Gastroesophageal sphincter (tissue), 4 donors: ENCODE data around the gene CEP112. TPM values are rescaled to one million over a fixed set of nuclear protein-coding genes. Genes with fewer than 3 reads are reported as not detected.

Source experiments
- ATAC-seq: fragments of 150-250 bp; one replicate; pipeline ENCODE4 v1.9.1; 2016; ENCODE audit warnings: mild to moderate bottlenecking, moderate library complexity
- H3K27ac ChIP-seq, 4 donors: fragments of 200-600 bp; sonication (generic) in 3 of 4; 1 replicate in 3 of 4; 2 replicates in 1 of 4; pipeline ENCODE4 v1.5.1; 2016 to 2019
- H3K27me3 ChIP-seq: fragments of 200-600 bp; sonication (generic); one replicate; pipeline ENCODE4 v1.5.1; 2019
- H3K36me3 ChIP-seq, 2 donors: fragments of 200-600 bp; sonication (generic); one replicate each; pipeline ENCODE4 v1.5.1; 2019; ENCODE audit warnings: control low read depth in 1 of 2
- H3K4me1 ChIP-seq, 3 donors: fragments of 200-600 bp; sonication (generic); 1 replicate in 2 of 3; 2 replicates in 1 of 3; pipeline ENCODE4 v1.5.1; 2016 to 2019; ENCODE audit warnings: control low read depth in 2 of 3
- H3K4me3 ChIP-seq, 2 donors: fragments of 200-600 bp; sonication (generic); one replicate each; pipeline ENCODE4 v1.5.1; 2019; ENCODE audit warnings: mild to moderate bottlenecking in 1 of 2, moderate library complexity in 1 of 2
- H3K9me3 ChIP-seq, 3 donors: fragments of 200-600 bp; sonication (generic); one replicate each; pipeline ENCODE4 v1.5.1; 2017 to 2019; ENCODE audit warnings: control low read depth in 2 of 3
- CTCF ChIP-seq, 4 experiments: fragments of 200-600 bp in 2 of 4; fragments of 450-650 bp in 2 of 4; sonication (generic) in 1 of 4; IDR thresholded peaks; one replicate each; pipeline ENCODE4 v1.5.1; 2017 to 2019; ENCODE audit warnings: antibody characterized with exemption in 4 of 4, mild to moderate bottlenecking in 2 of 4, moderate library complexity in 2 of 4
- EP300 ChIP-seq: sonication (generic); formaldehyde crosslinking; IDR thresholded peaks from one replicate; pipeline ENCODE4 v1.6.1; 2017; ENCODE audit warnings: antibody characterized with exemption, mild to moderate bottlenecking
- POLR2A ChIP-seq, 2 donors: fragments of 450-650 bp; IDR thresholded peaks; one replicate each; pipeline ENCODE4 v1.6.1; 2017; ENCODE audit warnings: antibody characterized with exemption in 2 of 2, mild to moderate bottlenecking in 2 of 2, moderate library complexity in 1 of 2
- POLR2AphosphoS5 ChIP-seq: sonication (generic); formaldehyde crosslinking; IDR thresholded peaks from one replicate; pipeline ENCODE4 v1.6.1; 2017; ENCODE audit warnings: antibody characterized with exemption
- WGBS, 2 donors: methylation state at CpG; one replicate each; pipeline ENCODE4 v1.1.5; 2018; ENCODE audit warnings: low coverage in 1 of 2; 5-methylcytosine and 5-hydroxymethylcytosine counted together
- total RNA-seq, 4 donors: library from RNA; depleted of rRNA; stranded (reverse); fragments of >200 nt; gene quantifications; one replicate each; pipeline ENCODE4 v1.1.0, GENCODE V29; 2016

Gene CEP112
- total RNA-seq, 4 donors from 2014 or later = 21.9 to 38.2 (median 27.0) TPM

DNA sequence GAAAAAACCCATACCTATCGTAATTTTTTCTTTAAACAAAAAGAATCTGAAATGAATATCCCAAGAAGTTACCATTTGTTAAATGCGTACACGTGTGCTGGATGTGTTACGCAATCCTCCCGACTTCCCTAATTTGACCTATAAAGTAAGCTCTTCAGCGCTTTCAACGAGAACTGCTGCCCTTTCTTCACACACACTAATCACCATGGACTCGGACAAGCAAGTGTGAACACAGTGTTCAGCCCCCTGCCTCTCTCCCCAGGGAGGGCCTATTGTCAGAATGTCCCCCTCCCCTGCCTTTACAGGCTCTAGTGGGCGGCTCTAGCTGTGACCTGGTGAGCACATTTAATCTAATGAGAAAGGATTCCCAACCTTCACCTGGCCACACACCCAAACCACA lies 216.1 kb downstream of the CEP112 start:
- H3K36me3 ChIP-seq = peaks cover 0 to 4% of the 10 kb centered on the region in 2 donors
- no peak overlapping the region for H3K27ac ChIP-seq
- ATAC-seq = no peak
- no peak overlapping the region for H3K4me3 ChIP-seq
- WGBS, 2 donors = 87 to 92% methylated on average over 7 to 8 of the region's 9 CpGs
- no peaks in the 10 kb centered on the region for H3K27me3 ChIP-seq
- peaks cover 0 to 8% (median 0%) of the 10 kb centered on the region in 3 donors for H3K4me1 ChIP-seq
- no peaks in the 10 kb centered on the region for H3K9me3 ChIP-seq
- TF ChIP-seq EP300 (no peak), POLR2A (IDR thresholded peaks at IDR 0.05) (no peak), POLR2AphosphoS5 (no peak), CTCF (IDR thresholded peaks at IDR 0.05) (no peak)

DNA sequence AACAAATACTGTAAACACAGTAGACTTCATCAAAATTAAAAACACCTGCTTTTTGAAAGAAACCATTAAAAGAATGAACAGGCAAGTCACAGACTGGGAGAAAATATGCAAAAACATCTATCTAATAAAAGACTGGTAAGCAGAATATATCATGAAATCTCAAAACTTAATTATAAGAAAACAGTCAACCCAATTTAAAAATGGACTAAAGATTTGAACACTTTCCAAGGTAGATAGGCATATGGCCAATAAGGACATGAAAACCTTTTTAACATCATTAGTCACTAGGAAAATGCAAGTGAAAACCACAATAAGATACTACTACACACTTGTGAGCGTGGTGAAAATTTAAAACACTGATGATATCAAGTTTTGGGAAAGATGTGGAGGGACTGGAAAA lies 218.7 kb downstream of the CEP112 start:
- Histone ChIP-seq H3K27me3 (no peaks in the 10 kb centered on the region), H3K4me1 (peaks cover 0 to 2% (median 0%) of the 10 kb centered on the region in 3 donors), H3K27ac (no peak overlapping the region), H3K36me3 (peaks cover 0 to 4% of the 10 kb centered on the region in 2 donors), H3K4me3 (no peak overlapping the region), H3K9me3 (no peaks in the 10 kb centered on the region)
- TF ChIP-seq POLR2AphosphoS5 = no peak
- TF ChIP-seq CTCF (IDR thresholded peaks at IDR 0.05) = no peak
- no peak for TF ChIP-seq EP300
- no peak for TF ChIP-seq POLR2A (IDR thresholded peaks at IDR 0.05)
- no peak for ATAC-seq
- WGBS, 2 donors = 9 to 53% methylated on average over 1 of the region's 1 CpG

DNA sequence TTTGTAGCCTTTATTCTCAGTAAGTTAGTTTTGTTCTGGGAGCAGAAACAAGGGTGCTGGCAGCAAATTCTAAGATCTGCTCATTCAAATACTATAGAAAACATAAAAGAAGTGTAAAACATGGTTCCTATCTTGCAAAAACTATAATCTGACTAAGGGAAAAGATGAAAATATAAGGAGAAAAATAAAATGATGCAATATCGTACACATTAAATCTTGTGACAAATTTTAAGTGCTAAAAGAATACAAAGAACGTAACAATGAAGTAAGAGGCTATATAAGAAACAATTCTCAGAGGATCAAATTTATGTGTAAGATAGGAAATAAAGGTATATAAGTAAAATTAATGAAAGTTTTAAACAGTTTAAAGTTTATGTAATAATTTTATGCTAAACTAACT lies 224.6 kb downstream of the CEP112 start:
- Histone ChIP-seq H3K4me1 (no peaks in the 10 kb centered on the region), H3K27ac (no peak overlapping the region), H3K27me3 (no peaks in the 10 kb centered on the region), H3K9me3 (no peaks in the 10 kb centered on the region), H3K36me3 (no peaks in the 10 kb centered on the region), H3K4me3 (no peak overlapping the region)
- no peak for ATAC-seq
- no peak for TF ChIP-seq POLR2AphosphoS5
- TF ChIP-seq EP300 = no peak
- TF ChIP-seq CTCF (IDR thresholded peaks at IDR 0.05) = no peak
- TF ChIP-seq POLR2A (IDR thresholded peaks at IDR 0.05) = no peak
- 96 to 97% methylated on average over 2 of the region's 2 CpGs for WGBS, 2 donors

DNA sequence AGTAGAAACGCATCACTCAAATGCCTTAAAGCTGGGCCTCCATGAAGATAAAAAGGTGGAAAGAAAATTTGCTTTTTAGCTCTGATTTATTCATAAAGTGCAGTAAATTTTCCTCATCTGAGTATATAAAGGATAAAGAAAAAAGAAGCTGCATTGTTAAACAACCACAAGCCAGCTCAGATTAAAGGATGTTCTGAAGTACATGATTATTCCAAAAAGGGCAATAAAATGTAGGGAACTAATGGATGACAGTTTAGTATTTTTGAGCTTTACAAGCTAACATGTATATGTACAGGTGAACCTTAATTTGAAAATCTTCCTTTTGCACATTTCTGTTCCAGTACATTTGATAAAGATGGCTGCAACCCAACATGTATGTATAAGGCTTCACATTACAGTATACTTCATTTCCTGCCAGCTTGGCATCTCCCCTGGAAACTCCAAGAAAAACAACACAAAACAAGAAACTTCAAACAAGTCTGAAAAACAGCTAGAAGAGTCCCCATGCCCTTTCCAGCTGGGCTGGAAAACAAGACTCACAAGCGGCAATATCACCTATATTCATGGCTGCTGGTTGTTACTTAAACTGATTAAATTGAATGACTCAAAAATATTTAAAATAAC lies 225.7 kb downstream of the CEP112 start:
- ATAC-seq = no peak
- Histone ChIP-seq H3K27me3 (no peaks in the 10 kb centered on the region), H3K4me1 (no peaks in the 10 kb centered on the region), H3K9me3 (no peaks in the 10 kb centered on the region), H3K4me3 (no peak overlapping the region), H3K27ac (no peak overlapping the region), H3K36me3 (no peaks in the 10 kb centered on the region)
- TF ChIP-seq EP300 = no peak
- TF ChIP-seq CTCF (IDR thresholded peaks at IDR 0.05) = no peak
- no peak for TF ChIP-seq POLR2A (IDR thresholded peaks at IDR 0.05)
- TF ChIP-seq POLR2AphosphoS5 = no peak
- WGBS, 2 donors = 86 to 95% methylated on average over 2 of the region's 2 CpGs

GRCh38 chr17:65963179-65963578 lies 228.8 kb downstream of the CEP112 start:
- Histone ChIP-seq H3K36me3 (peaks cover 0 to 18% of the 10 kb centered on the region in 2 donors), H3K27ac (no peak overlapping the region), H3K4me3 (no peak overlapping the region), H3K9me3 (peaks cover 0 to 7% (median 0%) of the 10 kb centered on the region in 3 donors), H3K27me3 (no peaks in the 10 kb centered on the region), H3K4me1 (no peaks in the 10 kb centered on the region)
- TF ChIP-seq POLR2AphosphoS5 = no peak
- TF ChIP-seq POLR2A (IDR thresholded peaks at IDR 0.05) = no peak
- ATAC-seq = no peak
- WGBS, 2 donors = 98 to 100% methylated on average over 2 to 3 of the region's 3 CpGs
